Activated CD4-positive, alpha-beta T cell treated with anti-CD3 and anti-CD28 coated beads for 24 hours (primary cell): ENCODE data around the gene KCNMA1.
"Not testable (repeated sequence)": the region's sequence is repeated elsewhere in the genome, so short reads cannot be mapped to it uniquely, and the experiment has no call there.

Experiments used
- DNase-seq, 2 donors: peaks; one replicate each; pipeline ENCODE4 v3.0.0-alpha.2; 2020; ENCODE audit warnings: low read depth in 2 of 2

KCNMA1 gene

DNA sequence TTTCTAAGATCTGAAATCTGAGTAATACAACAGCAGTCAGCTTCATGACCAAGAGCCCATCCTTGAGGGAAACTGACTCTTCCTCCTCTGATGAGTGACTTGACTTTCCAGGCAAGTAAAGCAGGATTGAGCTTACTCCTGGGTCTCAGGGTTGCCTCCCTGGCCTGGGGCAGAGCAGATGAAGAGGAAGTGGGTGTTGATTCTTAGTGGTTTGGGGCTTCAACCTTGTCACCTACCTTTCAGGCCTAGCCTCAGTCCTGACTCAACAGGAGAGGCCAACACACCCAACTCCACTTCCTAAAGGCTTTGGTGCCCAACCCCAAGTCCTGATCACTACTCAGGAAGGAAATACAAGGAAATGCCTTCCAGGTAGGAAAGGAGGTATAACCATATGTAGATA is 54.1 kb downstream of the KCNMA1 start:
- DNase-seq, result no peak

DNA sequence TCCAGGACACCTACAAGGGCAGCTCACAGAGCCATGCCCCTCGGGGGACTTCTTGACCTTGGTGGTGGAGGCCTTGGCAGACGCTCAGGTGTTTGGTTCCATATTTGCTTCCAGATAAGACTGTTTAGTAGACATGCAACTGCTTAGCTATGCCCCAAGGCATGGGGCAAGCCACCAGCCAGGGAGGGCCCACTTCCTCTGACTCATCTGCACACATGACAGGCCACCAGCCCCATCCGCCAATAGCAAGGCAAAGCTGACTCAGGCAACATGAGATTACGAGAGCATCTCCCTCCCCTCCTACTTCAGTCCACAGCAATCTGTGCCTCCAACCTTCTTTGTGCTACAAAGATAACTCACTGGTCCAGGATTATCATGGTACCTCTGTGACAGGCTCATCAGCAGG is 54.9 kb downstream of the KCNMA1 start:
- no peak for DNase-seq

DNA sequence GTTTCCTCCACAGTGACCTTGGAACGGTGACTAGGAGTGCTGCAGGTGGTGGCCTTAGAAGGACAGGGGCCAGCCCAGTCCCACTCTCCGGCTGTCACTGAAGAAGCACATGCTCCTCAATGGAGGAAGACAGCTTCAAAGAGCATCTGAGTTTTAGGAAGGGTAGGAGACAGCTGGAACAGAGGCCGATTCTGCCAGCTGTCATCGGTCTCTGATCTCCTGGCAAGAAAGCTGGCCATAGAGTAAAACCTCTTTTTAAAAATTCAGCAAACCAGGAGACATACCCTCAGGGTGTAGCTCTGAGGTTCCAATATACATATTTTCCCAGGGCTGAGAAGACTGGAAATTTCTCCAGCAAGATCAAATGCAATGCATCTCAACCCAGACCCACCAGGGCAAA is 55.9 kb downstream of the KCNMA1 start:
- DNase-seq, result no peak

DNA sequence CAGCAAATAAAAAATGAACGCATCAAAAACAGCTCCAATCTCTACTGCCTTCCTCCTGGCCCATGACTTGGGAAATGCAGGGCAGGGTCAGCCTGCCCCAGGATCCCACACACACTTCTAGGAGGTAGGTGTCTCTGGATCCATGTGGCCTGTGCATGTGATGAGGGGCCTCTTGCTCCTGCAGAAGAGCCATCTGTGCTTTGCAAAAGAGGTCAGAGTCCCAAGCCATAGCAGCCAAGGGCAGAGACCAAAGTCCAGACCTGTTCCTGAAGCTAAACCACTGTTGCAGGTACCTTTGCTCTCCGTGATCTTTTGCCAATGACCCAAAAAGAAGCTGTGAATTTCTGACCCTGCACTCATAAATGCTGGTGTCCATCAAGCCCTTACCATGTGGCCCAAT is 57.1 kb downstream of the KCNMA1 start:
- no peak for DNase-seq

DNA sequence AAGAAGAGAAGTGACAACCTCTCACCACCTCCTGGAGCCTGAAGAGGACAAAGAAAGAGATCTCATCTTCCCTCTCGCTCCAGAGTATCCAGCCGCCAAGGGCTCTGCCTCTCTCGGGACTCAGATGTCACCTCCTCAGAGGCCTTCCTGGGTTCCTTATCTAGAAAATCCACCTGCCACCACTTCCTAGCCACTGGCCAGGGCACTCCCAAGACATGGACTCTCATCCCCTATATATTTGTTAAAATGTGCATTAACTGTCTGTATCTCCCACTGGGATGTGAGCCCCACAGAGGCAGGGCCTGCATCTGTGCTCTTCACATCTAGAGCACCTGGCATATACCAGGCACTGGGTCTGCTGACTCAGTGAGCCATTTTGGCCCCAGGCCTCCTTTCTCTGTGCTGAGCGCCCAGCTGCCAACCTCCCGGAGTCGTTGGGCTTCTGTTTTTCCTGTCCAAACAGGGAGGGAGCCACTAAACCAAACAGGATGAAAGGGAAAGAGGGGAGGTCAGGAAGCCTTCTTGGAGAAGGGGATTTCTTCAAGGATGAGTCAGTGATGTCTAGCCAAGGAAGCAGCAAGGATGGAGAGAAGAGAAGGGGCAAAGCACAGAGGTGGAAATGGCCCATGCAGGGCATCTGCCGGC is 58.9 kb downstream of the KCNMA1 start:
- no peak for DNase-seq

DNA sequence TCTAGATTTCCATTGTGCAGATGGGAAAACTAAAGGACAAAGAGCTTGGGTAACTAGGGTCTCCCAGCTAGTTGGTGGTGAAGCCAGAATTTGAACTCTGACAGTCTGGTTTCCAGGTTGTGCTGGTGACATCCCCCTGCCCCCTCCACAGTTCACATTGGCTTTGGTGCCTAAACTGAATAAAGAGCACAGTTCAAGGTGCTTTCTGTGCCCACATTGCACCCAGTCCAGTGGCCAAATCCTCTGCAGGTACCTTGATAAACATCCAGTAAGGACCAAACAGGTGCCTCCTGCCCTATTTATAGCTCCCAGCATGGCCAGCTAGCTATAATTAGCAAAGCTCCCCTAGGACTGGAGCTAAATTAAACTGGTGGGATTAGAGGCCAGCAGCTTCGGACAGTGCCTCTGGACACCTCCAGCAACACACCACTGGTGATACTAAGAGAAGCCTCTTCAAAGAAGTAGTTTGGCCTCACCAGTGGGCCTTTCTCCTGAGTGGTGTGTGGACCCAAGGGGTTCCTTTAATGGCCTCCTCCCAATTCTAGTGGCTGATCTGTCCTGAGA is 59.9 kb downstream of the KCNMA1 start:
- DNase-seq, result no peak

DNA sequence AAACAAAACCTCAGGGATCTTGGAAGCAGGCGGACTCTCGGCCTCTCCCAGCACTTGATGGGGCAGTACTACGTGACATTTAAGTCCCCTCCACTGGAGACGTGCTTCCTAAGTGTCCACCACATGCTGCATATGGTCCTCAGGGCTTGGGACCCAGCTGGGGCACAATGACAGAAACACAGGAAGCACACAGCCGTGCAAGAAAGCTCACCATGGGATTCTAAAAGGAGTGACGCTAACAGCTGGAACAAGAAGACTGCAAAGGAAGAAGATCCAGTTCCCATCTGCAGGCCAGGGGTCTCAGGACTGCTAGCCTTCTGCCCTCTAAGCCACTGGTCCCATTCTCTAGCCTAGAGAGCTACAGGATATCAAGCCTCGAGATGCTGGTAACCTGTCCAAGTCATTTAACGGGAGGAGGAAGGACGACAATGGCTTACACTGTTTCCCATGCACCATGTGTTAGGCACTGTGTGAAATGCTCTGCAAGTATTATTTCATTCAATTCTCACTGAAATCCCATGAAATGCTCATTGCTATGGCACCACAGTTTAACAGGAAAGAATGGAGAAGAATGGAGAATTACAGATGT is 61.1 kb downstream of the KCNMA1 start:
- DNase-seq, result no peak

DNA sequence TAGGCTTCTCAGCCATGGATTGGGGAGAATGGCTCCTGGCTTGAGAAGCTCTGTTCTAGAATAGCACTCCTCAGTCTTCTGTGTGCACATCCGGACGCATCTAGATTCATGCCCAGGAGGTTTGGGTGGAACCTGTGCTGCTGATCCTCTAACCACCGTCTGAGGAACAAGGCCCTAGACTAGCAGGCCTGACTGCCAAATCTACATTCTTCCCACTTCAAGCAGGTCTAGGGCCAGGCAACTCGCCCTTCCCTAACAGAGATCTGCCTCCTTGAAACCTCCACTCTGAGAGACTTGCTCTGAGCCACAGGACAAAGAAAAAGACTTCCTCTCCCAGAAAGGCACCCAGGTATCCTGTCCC is 61.6 kb downstream of the KCNMA1 start:
- no peak for DNase-seq

DNA sequence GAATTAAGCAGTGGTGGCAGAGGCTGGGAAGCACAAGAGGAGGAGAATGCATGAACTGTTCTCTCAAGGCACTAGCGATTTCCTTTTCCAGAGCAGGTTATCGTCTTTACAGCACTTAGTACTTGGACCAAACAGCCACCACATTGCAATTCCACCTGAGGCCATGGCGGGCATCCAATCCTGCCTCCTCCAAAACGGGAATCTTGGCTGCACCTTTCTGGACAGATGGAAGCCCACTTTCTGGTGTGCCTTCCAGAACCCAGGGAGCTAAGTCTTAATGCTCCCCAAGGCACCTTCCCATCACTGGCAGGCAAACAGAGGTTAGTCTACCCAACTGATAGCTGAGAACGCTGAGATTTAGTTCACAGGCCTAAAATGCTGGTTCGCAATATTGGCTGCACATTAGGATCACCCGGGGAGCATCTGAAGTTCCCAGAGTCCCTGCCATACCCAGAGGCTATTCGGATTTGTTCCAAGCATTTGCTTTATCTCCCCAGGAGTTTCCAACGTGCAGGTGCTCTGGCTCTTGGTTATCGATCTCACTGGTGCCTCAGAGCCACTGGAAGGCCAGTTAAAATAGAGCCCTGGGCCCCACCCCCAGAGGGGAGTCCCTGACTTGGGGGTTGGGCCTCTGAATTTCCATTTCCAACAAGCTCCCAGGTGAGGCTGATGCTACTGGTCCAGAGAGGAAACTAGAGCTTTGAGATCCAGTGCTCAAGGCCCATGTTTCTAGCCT is 62.2 kb downstream of the KCNMA1 start:
- no peak for DNase-seq

DNA sequence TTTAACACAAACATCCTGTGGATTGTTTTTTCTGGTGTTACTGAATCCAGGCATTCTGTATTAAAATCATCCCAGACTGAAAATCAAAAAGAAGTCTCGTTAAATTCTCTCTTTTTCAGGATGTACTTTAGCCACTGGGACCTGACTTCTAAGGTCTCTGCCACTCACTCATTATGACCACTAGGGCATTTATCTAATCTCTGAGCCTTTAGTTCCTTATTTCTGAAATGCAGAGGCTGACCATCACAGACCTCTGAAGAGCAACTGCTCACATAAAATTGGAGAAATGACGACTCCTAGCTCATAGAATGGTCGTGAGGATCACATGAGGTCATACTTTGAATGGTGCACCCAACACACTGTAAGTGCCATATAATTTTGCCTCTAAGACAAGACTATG is 63.2 kb downstream of the KCNMA1 start:
- no peak for DNase-seq

DNA sequence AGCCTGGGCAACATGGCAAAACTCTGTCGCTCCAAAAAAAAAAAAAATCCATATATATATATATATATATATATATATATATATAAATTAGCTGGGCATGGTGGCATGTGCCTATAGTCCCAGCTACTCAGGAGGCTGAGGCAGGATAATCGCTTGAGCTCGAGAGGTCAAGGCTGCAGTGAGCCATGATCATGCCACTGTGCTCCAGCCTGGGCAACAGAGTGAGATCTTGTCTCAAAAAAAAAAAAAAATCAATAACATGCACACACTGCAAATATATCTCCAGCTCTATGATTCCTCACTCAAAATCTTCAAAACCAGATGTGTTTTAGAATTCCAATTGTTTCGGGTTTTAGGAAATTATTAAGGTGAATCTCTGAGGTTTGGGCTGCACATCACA is 65.1 kb downstream of the KCNMA1 start:
- not testable (repeated sequence) for DNase-seq

DNA sequence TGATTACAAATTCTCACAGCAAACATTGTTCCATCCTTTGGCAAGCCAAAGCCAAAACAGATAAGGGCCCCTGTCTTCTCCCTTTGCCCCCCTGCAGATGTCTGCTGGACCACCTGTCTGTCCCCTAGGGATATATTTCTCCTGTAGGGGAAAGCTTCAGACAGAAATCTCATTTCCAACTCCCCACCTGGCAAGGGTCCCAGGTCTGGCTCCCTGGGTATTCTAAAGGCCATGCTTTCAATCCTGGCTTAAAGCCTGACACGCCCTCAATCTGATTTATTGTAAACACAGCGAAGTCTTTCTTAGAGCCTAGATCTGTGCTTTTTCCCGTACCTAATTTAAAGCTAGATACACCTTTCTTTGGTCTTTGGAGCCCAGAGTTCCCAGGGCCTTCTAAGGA is 66.1 kb downstream of the KCNMA1 start:
- DNase-seq, result no peak

DNA sequence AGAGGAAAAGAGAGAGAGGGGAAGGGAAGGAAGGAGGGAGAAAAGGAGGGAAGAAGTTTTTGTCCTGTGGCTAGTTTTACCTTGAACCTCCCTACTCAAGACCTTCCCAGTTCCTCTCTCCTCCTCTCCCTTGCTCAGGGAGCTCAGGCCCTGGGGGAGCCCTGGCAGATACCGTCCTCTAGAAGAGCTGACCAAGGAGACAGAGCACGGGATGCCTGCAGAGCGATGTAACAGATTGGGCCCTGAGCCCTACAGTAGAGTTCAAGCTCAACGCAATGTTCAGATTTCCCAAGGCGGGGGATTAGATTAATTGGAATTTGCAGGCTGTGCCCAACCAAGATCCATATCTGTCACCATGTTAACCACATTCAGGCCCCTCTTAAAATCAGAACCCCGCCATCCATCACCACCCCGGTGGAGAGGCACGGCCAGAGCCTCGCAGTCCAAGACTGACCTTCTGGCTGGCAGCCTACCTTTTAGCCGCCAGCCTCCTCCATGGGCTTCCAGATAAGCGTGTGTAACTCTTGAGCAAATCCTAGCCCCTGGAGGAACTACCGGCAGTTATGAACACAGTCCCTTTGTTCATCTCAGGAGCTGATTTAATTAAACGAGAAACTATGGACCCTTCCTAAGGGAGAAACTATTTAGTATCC is 70.6 kb downstream of the KCNMA1 start:
- no peak for DNase-seq

DNA sequence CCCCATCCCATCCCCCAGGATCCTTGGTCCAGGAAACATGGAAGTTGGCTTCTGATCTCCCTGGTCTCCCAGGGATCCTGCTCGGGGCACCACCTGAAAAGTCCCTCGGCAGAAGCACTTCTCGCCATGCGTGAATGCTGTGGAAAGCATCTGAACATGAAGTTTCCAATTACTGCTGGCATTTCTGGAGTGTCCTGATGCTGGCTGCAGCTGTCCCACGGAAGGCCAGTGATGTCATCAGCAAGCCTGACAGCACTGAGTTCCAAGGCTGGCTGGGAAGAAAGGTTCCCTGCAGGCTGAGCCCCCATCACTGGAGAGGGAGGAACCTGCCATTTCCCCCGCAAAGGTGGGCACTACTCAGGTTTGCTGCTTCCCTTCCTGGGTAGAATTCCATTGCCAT is 71.4 kb downstream of the KCNMA1 start:
- DNase-seq, result no peak

DNA sequence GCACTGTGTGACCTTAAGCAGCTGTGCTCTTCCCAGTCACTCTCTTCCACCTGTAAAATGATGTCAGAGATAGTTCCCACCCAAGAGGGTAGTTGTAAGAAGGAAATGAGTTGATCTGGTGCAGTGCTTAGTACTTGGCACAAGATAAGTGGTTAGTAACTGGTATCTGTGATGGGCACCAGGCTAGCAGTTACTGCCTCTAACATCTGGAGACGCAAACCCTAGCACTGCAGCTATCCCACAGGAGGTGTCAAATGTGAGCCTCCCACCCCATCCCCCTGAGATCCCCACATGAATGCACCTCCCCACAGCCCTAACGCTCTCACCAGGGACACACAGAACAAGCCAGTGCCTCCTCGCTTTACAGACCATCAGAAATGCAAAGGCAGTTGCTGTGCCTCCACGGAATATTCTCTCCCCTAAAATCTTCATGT is 72.0 kb downstream of the KCNMA1 start:
- DNase-seq, result no peak

DNA sequence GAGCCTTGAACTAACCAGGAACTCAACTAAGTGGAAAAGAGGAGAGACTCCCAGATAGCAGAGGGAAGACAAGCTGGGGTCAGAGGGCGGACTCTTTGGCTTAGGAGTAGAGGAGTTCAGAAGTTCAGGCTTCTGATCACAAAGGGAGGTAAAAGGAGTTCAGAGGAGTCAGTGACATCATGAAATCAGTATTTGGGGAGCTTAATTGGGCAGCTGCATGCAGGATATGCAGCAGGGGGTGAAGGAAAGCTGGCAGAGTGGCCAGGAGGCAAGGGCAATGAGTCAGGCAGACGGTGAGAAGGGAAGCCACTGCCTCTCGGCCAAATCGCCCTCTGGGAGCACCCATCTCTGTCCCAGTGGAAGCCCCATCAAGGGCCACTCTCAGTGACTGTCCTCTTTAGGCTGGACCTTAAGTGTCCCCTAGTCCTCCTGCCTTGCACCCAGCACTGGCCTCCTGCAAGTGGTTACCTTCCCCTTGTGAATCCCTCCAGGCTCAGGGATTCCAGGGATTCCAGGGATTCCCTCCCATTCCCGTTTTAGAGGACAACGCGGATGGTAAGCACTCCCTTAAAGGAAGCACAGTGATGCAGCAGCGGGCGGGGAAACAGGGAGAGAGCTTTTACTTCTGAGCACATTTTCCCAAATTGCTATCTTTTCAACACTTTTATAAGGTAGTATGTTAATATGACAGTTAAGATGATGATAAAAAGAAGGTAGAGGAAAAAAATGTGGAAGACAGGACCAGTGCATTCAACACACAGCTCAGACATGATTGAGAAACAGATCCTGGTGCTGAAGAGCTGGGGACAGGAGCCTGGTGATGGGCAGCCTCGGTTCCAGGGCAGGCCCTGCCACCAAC is 72.6 kb downstream of the KCNMA1 start:
- no peak for DNase-seq

DNA sequence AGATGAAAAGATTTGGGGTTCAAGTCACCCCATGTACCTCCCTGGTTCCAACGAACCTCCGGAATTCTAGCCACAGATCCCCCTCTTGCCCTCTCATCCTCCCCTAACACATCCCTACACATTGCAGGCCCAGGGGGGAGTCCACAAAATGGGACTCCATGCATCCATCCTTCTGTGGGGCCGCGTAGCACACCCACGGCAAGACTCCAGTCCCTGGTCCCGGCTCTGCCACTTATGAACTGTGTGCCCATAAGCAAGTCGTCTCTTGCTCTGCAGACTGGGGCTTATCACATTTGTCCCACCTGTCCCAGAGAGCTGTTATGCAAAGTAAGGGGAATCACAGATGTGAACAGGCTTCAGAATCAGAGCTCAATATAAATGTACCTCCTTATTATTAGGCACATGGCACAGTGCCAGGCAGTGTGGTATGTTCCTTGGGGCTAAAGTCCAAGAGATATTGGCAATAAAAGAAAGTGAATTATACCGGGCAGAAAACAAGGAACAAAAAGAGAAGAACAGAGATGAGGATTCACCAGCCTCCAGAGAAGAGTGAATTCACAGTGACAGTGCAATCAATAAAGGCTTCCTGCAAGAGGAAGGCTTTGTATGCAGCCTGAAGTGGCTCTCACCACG is 73.9 kb downstream of the KCNMA1 start:
- no peak for DNase-seq

DNA sequence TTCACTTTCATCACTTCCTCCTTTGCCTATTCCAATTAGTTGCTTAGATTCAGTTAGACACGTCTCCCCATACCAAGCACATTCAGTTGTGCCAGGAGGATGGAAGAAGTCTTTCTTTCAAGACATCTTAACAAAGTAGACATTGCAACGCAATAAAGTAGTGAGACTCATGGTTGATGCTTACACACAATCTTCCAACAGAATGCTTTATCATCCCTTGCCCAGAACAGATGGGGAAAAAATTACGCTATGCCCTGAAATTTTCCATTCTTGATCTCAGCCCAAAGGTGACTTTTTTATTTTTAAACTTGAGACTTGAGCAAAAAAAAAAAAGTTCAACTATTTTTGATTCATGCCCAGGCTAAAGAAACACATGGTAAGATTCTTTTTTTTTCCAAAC is 74.9 kb downstream of the KCNMA1 start:
- DNase-seq, result no peak

DNA sequence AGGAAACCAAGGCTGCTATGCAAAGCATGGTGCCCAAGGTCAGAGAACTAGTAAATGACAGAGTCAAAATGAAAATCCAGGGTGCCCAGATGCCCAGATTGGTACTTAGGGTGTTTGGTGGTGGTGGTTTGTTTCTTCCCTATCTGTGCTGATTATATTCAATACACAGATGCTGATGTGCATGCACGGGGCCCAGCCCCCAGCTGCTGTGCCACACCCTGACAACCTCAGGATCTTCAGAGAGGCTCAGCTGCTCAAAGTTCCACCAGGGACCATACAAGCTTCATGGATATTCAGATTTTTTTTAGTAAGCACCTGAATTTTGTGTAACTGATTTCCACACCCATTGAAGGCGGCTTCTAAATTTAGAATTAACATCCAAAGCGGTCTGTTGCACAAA is 75.6 kb downstream of the KCNMA1 start:
- DNase-seq, result no peak

DNA sequence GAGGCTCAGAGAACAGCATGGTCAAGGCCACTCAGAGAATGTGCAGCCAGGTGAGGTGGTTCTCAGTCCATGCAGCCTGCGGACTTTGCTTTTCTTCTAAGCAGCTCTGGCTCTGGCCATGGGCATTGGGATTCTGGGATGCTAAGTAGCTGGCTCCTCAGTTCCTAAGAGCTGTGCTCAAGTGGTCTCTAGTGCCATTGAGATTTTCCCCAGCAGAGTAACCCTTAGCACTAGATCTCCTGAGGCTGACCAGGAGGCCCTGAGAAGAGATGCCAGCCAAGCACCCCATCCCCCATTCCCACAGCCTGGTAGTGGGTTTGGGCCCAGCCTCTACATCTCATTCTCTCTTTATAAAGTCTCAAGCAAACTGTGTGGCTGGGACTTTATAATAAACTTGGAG is 77.1 kb downstream of the KCNMA1 start:
- no peak for DNase-seq

DNA sequence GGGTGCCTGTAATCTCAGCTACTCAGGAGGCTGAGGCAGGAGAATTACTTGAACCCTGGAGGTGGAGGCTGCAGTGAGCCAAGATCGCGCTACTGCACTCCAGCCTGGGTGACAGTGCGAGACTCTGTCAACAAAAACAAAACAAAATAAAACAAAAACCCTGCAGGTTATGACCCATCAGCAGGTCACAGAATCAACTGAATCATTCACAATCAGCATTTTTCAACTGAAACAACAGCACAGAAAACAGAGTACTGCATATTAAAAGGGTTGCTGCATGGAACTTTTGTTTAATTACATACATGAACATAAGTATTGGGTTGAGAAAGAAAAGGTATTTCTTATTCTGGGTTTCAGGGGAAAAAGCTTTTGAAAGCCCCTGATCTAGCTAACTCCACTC is 77.6 kb downstream of the KCNMA1 start:
- DNase-seq, result no peak
